ENCODE data around the gene METTL21C.

Gene METTL21C

DNA sequence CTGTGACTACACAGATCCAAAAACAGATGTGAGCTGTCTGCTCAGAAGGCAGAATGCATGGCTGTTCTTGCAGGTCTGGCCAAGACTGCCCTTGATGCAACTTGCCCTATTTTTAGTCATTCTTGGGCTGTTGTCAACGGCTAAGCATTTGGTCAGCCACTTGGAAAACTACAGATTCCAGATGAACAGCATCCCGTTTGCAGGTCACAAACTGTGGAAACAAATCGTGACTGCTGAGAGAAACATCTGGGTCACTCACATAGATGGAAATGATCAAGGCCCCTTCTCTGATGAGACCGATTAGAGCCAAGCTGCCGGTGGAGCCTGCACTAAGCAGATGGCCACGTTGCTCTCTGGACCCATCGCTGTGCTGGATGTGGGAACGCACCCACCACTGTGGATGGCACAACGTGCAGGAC is 15.4 kb upstream of the METTL21C start:
- Histone ChIP-seq H3K4me3 (ENCODE audit: low read length, poor library complexity, severe bottlenecking) (no peak overlapping the region), H3K9me3 (ENCODE audit: insufficient read depth, low read depth, low read length) (no peaks in the 10 kb centered on the region), H3K27me3 (ENCODE audit: insufficient read depth, low read length, poor library complexity, severe bottlenecking) (no peaks in the 10 kb centered on the region), H3K79me2 (ENCODE audit: insufficient read depth, low read length) (no peaks in the 10 kb centered on the region), H3K9ac (ENCODE audit: low read depth, low read length, poor library complexity, severe bottlenecking) (no peak overlapping the region), H3F3A (ENCODE audit: low read depth) (no peaks in the 10 kb centered on the region), H3K4me2 (ENCODE audit: low read depth, low read length, poor library complexity, severe bottlenecking) (no peak overlapping the region), H3K4me1 (ENCODE audit: insufficient read depth, low read length, poor library complexity, severe bottlenecking) (no peaks in the 10 kb centered on the region), H3K36me3 (ENCODE audit: insufficient read depth, low read length) (no peaks in the 10 kb centered on the region), H4K20me1 (ENCODE audit: insufficient read depth, low read length, poor library complexity, severe bottlenecking) (no peaks in the 10 kb centered on the region), H3K9me2 (replicated peaks; ENCODE audit: low read depth, low read length) (no peaks in the 10 kb centered on the region), H2AFZ (ENCODE audit: low read length) (no peak overlapping the region)
- TF ChIP-seq, protein P1, sequence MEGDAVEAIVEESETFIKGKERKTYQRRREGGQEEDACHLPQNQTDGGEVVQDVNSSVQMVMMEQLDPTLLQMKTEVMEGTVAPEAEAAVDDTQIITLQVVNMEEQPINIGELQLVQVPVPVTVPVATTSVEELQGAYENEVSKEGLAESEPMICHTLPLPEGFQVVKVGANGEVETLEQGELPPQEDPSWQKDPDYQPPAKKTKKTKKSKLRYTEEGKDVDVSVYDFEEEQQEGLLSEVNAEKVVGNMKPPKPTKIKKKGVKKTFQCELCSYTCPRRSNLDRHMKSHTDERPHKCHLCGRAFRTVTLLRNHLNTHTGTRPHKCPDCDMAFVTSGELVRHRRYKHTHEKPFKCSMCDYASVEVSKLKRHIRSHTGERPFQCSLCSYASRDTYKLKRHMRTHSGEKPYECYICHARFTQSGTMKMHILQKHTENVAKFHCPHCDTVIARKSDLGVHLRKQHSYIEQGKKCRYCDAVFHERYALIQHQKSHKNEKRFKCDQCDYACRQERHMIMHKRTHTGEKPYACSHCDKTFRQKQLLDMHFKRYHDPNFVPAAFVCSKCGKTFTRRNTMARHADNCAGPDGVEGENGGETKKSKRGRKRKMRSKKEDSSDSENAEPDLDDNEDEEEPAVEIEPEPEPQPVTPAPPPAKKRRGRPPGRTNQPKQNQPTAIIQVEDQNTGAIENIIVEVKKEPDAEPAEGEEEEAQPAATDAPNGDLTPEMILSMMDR (conservative IDR thresholded peaks at IDR 0.05; ENCODE audit: low read length): no peak
- TF ChIP-seq EZH2phosphoT487 (IDR thresholded peaks at IDR 0.05; ENCODE audit: borderline replicate concordance): no peak

DNA sequence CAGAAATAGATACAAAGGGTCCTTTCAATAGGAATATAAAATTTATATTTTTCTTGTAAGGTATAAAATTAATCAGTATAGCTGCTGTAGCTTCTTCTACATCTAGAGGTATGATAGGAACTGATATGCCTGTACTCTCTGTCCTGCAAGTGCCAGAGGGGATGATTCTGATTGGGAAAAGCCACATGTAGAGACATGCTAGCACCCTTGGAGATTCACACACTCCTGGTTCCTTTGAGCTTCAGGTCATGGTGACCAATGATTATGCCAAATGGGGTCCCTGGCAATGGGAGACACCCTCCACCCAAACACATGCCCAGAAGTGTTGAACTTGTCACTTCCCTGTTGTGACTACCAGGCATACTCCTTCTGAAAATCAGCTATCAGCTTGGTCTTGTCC is 14.7 kb upstream of the METTL21C start:
- H3F3A ChIP-seq (ENCODE audit: low read depth): no peaks in the 10 kb centered on the region
- H3K36me3 ChIP-seq (ENCODE audit: insufficient read depth, low read length): no peaks in the 10 kb centered on the region
- no peak overlapping the region for H3K9ac ChIP-seq (ENCODE audit: low read depth, low read length, poor library complexity, severe bottlenecking)
- H3K27me3 ChIP-seq (ENCODE audit: insufficient read depth, low read length, poor library complexity, severe bottlenecking): no peaks in the 10 kb centered on the region
- no peaks in the 10 kb centered on the region for H3K79me2 ChIP-seq (ENCODE audit: insufficient read depth, low read length)
- H3K9me3 ChIP-seq (ENCODE audit: insufficient read depth, low read depth, low read length): no peaks in the 10 kb centered on the region
- no peaks in the 10 kb centered on the region for H3K9me2 ChIP-seq (replicated peaks; ENCODE audit: low read depth, low read length)
- H3K4me3 ChIP-seq (ENCODE audit: low read length, poor library complexity, severe bottlenecking): no peak overlapping the region
- no peak overlapping the region for H3K4me2 ChIP-seq (ENCODE audit: low read depth, low read length, poor library complexity, severe bottlenecking)
- no peaks in the 10 kb centered on the region for H4K20me1 ChIP-seq (ENCODE audit: insufficient read depth, low read length, poor library complexity, severe bottlenecking)
- no peak overlapping the region for H2AFZ ChIP-seq (ENCODE audit: low read length)
- TF ChIP-seq, protein P1 (conservative IDR thresholded peaks at IDR 0.05; ENCODE audit: low read length): no peak
- TF ChIP-seq EZH2phosphoT487 (IDR thresholded peaks at IDR 0.05; ENCODE audit: borderline replicate concordance): no peak
- no peaks in the 10 kb centered on the region for H3K4me1 ChIP-seq (ENCODE audit: insufficient read depth, low read length, poor library complexity, severe bottlenecking)

DNA sequence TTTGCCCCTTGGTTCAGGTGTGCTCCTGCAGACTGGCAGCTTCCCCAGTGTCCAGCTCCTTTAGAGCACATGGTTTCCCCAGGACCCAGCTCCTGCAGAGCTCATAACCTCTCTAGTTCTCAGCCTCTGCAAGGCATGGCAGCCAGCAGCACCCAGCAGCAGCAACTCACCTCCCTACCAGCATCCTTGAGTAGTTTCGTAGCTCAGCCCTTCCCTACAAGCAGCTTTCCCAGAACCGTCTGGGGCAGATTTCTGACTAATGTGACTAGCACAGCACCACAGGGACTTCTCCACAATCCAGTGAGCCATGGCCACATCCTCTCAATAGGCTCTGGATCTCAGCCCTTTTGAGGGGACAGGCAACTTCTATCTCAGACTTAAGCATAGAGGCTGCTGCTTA is 14.1 kb upstream of the METTL21C start:
- no peaks in the 10 kb centered on the region for H3K9me3 ChIP-seq (ENCODE audit: insufficient read depth, low read depth, low read length)
- H3K4me2 ChIP-seq (ENCODE audit: low read depth, low read length, poor library complexity, severe bottlenecking): no peak overlapping the region
- H4K20me1 ChIP-seq (ENCODE audit: insufficient read depth, low read length, poor library complexity, severe bottlenecking): no peaks in the 10 kb centered on the region
- H3K79me2 ChIP-seq (ENCODE audit: insufficient read depth, low read length): no peaks in the 10 kb centered on the region
- H3K27me3 ChIP-seq (ENCODE audit: insufficient read depth, low read length, poor library complexity, severe bottlenecking): no peaks in the 10 kb centered on the region
- H3F3A ChIP-seq (ENCODE audit: low read depth): no peaks in the 10 kb centered on the region
- H3K4me1 ChIP-seq (ENCODE audit: insufficient read depth, low read length, poor library complexity, severe bottlenecking): no peaks in the 10 kb centered on the region
- H3K4me3 ChIP-seq (ENCODE audit: low read length, poor library complexity, severe bottlenecking): no peak overlapping the region
- H3K9ac ChIP-seq (ENCODE audit: low read depth, low read length, poor library complexity, severe bottlenecking): no peak overlapping the region
- no peaks in the 10 kb centered on the region for H3K9me2 ChIP-seq (replicated peaks; ENCODE audit: low read depth, low read length)
- no peak for TF ChIP-seq EZH2phosphoT487 (IDR thresholded peaks at IDR 0.05; ENCODE audit: borderline replicate concordance)
- TF ChIP-seq, protein P1 (conservative IDR thresholded peaks at IDR 0.05; ENCODE audit: low read length): no peak
- H3K36me3 ChIP-seq (ENCODE audit: insufficient read depth, low read length): no peaks in the 10 kb centered on the region
- no peak overlapping the region for H2AFZ ChIP-seq (ENCODE audit: low read length)
